Ascending aorta (tissue), 2 donors: Measurements from ENCODE around the gene HACE1. TPM values are rescaled to one million over a fixed set of nuclear protein-coding genes. Genes with fewer than 3 reads are reported as not detected.

Source experiments
- DNase-seq, 2 donors: peaks; one replicate each; pipeline ENCODE4 v3.0.0-alpha.2; 2019; ENCODE audit warnings: low spot score in 2 of 2
- H3K27ac ChIP-seq, 2 donors: fragments of 200-600 bp; sonication (generic); one replicate each; pipeline ENCODE4 v1.5.1; 2016 to 2017; ENCODE audit warnings: mild to moderate bottlenecking in 1 of 2
- H3K27me3 ChIP-seq: fragments of 200-600 bp; sonication (generic); one replicate; pipeline ENCODE4 v1.5.1; 2017
- H3K36me3 ChIP-seq, 2 donors: fragments of 200-600 bp; sonication (generic); one replicate each; pipeline ENCODE4 v1.5.1; 2016
- H3K4me1 ChIP-seq, 2 donors: fragments of 200-600 bp; sonication (generic); one replicate each; pipeline ENCODE4 v1.5.1; 2016 to 2017; ENCODE audit warnings: mild to moderate bottlenecking in 1 of 2
- H3K4me3 ChIP-seq, 2 donors: fragments of 200-600 bp; sonication (generic); one replicate each; pipeline ENCODE4 v1.5.1; 2016 to 2017; ENCODE audit warnings: mild to moderate bottlenecking in 1 of 2
- H3K9me3 ChIP-seq, 2 donors: fragments of 200-600 bp; sonication (generic); one replicate each; pipeline ENCODE4 v1.5.1; 2016
- intact Hi-C: fragments of 100-400 bp; cut with DNase I; formaldehyde crosslinking; loops from one replicate; pipeline ENCODE4 v1.15.1; 2023
- total RNA-seq: library from RNA; depleted of rRNA; stranded (reverse); fragments of >200 nt; gene quantifications from one replicate; pipeline ENCODE4 v1.1.0, GENCODE V29; 2016
- TF ChIP-seq, protein P1 (sequence below), 3 experiments: fragments of 200-600 bp in 2 of 3; fragments of 450-650 bp in 1 of 3; sonication (generic) in 2 of 3; IDR thresholded peaks; one replicate each; pipeline ENCODE4 v1.5.1; 2016 to 2019; ENCODE audit warnings: antibody characterized with exemption in 3 of 3, mild to moderate bottlenecking in 1 of 3, moderate library complexity in 1 of 3

Gene HACE1
- total RNA-seq, 1 donor from 2014 or later: 7.7 TPM

DNA sequence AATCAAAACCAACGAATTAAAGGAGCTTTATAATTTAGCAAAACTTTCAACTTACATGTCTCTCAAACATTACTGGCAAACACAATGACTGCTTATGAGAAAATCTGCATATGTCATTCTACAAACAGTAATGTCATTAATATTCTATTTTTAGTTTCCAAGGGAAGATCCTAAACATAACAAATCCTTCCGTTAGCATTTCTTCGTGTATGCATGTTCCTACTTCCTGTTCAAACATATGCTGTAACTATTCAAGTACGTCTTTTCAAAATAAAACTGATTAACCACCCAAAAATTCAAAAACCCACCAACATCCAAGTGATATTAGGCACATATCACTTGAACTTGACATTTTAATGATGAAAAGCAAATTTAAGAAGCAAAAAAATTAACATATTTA lies 131.3 kb downstream of the HACE1 start:
- intact Hi-C loops: no loop called here
- H3K27ac ChIP-seq: no peak overlapping the region
- no peaks in the 10 kb centered on the region for H3K9me3 ChIP-seq
- H3K36me3 ChIP-seq: peaks cover 0 to 1% of the 10 kb centered on the region in 2 donors
- no peak overlapping the region for H3K4me3 ChIP-seq
- no peaks in the 10 kb centered on the region for H3K4me1 ChIP-seq
- TF ChIP-seq, protein P1, sequence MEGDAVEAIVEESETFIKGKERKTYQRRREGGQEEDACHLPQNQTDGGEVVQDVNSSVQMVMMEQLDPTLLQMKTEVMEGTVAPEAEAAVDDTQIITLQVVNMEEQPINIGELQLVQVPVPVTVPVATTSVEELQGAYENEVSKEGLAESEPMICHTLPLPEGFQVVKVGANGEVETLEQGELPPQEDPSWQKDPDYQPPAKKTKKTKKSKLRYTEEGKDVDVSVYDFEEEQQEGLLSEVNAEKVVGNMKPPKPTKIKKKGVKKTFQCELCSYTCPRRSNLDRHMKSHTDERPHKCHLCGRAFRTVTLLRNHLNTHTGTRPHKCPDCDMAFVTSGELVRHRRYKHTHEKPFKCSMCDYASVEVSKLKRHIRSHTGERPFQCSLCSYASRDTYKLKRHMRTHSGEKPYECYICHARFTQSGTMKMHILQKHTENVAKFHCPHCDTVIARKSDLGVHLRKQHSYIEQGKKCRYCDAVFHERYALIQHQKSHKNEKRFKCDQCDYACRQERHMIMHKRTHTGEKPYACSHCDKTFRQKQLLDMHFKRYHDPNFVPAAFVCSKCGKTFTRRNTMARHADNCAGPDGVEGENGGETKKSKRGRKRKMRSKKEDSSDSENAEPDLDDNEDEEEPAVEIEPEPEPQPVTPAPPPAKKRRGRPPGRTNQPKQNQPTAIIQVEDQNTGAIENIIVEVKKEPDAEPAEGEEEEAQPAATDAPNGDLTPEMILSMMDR (IDR thresholded peaks at IDR 0.05): no peak
- no peaks in the 10 kb centered on the region for H3K27me3 ChIP-seq
- no peak for DNase-seq

DNA sequence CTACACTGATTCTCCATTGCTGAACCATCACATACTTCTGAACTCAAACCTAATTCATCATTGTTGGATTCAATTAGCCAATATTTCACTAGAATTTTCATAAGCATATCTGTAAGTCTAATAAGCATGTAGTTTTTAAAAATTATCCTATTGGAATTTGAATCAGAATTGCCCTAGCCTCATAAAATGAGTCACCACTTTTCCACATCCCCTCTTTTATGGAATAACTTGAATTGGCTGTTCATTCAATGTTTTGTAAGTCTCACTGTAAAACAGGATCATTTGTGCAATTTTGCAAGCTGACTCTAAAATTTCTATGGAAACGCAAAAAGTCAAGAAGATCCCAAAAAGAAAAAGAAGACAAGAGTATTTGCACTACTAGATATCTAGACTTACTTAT lies 141.0 kb downstream of the HACE1 start:
- TF ChIP-seq, protein P1 (IDR thresholded peaks at IDR 0.05): no peak
- no peak for DNase-seq
- Histone ChIP-seq H3K27me3 (no peaks in the 10 kb centered on the region), H3K27ac (no peak overlapping the region), H3K4me1 (no peaks in the 10 kb centered on the region), H3K4me3 (no peak overlapping the region), H3K36me3 (no peaks in the 10 kb centered on the region), H3K9me3 (peaks cover 0 to 6% of the 10 kb centered on the region in 2 donors)
- intact Hi-C loops: no loop called here

DNA sequence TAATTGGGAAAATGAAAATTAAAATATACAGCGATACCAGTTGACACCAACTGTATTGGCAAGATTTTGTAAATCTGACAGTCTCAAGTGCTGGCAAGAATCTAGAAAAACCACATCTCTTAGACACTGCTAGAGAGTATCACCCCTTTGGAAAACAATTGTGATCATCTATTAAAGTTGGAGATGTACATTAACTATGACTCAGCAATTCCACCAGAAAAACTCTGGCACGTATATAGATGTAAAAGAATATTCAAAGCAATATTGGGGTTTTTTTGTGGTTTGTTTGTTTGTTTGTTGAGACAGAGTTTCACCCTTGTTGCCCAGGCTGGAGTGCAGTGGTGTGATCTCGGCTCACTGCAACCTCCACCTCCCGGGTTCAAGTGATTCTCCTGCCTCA lies 142.9 kb downstream of the HACE1 start:
- intact Hi-C loops: no loop called here
- TF ChIP-seq, protein P1 (IDR thresholded peaks at IDR 0.05): no peak

DNA sequence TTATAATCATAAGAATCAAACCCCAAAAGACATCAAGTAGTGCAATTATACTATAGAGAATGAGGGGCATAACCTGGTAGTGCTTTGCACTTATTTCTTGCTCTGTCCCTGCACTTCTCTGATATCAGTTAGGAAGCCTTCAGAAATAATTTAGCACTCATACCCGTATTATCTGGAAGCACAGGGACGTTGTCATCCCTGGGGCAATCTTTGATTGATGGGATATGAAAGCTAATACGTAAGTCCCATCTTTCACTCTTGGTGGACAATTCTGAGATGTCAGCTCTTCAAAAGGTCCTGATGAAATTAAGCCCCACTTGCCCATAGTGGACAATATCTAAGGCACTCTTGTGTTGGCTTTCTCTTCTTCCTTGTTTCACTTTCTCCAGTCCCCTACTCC lies 144.9 kb downstream of the HACE1 start:
- intact Hi-C loops: no loop called here
- H3K4me1 ChIP-seq: no peaks in the 10 kb centered on the region
- no peak overlapping the region for H3K27ac ChIP-seq
- TF ChIP-seq, protein P1 (IDR thresholded peaks at IDR 0.05): no peak
- no peak for DNase-seq
- no peak overlapping the region for H3K4me3 ChIP-seq
- H3K27me3 ChIP-seq: no peaks in the 10 kb centered on the region
- H3K36me3 ChIP-seq: no peaks in the 10 kb centered on the region
- H3K9me3 ChIP-seq: peaks cover 0 to 6% of the 10 kb centered on the region in 2 donors

More for the DNA sequence above, 142.9 kb downstream of the HACE1 start:
- no peaks in the 10 kb centered on the region for H3K27me3 ChIP-seq
- H3K9me3 ChIP-seq: peaks cover 0 to 6% of the 10 kb centered on the region in 2 donors
- H3K4me3 ChIP-seq: no peak overlapping the region
- H3K36me3 ChIP-seq: no peaks in the 10 kb centered on the region
- no peaks in the 10 kb centered on the region for H3K4me1 ChIP-seq
- no peak for DNase-seq
- no peak overlapping the region for H3K27ac ChIP-seq

DNA sequence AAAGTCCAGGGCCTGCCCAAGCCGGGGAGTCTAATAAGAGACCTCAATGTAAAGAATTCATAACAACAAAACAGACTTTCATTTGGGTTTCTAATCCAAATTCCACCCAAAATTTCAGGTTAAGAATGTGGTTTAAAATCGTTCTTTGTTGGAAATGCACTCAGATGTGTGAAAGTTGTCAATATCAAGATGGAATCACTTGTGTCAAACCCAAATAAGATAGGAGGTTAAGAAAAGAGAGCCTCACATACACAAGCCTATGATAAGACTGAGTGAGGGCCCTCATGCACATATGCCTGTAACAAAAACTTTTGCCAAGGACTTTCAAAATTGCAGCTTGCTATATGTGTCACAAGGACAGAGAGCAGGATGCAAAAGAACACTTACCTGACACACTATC lies 145.7 kb downstream of the HACE1 start:
- Histone ChIP-seq H3K4me3 (no peak overlapping the region), H3K36me3 (no peaks in the 10 kb centered on the region), H3K27me3 (no peaks in the 10 kb centered on the region), H3K27ac (no peak overlapping the region), H3K4me1 (no peaks in the 10 kb centered on the region), H3K9me3 (peaks cover 0 to 6% of the 10 kb centered on the region in 2 donors)
- no peak for DNase-seq
- intact Hi-C loops: no loop called here
- TF ChIP-seq, protein P1 (IDR thresholded peaks at IDR 0.05): no peak

DNA sequence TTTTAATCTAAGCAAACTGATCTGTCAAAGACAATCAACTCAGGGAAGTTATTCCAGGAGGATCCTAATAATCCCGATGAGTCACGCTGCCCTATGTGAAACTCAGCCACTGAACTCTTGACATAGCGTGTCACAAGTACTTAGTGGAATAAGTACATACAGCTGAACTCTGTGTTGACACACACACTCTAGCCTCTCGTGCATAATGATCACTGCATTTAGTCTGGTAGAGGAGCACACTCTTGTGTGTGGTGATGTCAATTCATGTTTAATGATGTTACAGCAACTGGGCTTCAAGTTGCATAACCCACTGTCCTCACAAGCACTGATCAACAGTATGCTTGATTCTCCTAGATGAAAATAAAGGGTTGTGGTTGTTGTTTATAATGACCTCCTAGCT lies 148.3 kb downstream of the HACE1 start:
- peaks cover 0 to 6% of the 10 kb centered on the region in 2 donors for H3K9me3 ChIP-seq
- intact Hi-C loops: no loop called here
- H3K4me1 ChIP-seq: no peaks in the 10 kb centered on the region
- H3K4me3 ChIP-seq: no peak overlapping the region
- H3K36me3 ChIP-seq: no peaks in the 10 kb centered on the region
- TF ChIP-seq, protein P1 (IDR thresholded peaks at IDR 0.05): no peak
- no peak for DNase-seq
- H3K27me3 ChIP-seq: no peaks in the 10 kb centered on the region
- H3K27ac ChIP-seq: no peak overlapping the region
